Measurements from ENCODE around the gene USP26. TPM values are rescaled to one million over a fixed set of nuclear protein-coding genes. Genes with fewer than 3 reads are reported as not detected.

Gene USP26
- total RNA-seq, result not detected in 2 replicates
- long read RNA-seq, result 0 reads

GRCh38 chrX:133097031-133097430 is at the start of gene USP26:
Gene USP26 (minus strand): TSS chrX:133097109. CDS start chrX:133028220, 68,889 bp downstream.
- H3K27ac Mint-ChIP-seq, result no peak within 1 kb of the TSS
- no peaks in the 10 kb centered on the region for H3K4me1 Mint-ChIP-seq (ENCODE audit: low read depth)
- no peaks in the 10 kb centered on the region for H3K27me3 Mint-ChIP-seq
- DNase-seq (ENCODE audit: low spot score, unreplicated experiment), result no peak
- H3K4me3 Mint-ChIP-seq (ENCODE audit: low read depth), result no peak within 1 kb of the TSS
- no peaks in the 10 kb centered on the region for H3K36me3 Mint-ChIP-seq (ENCODE audit: insufficient read depth)
- peaks cover 6% of the 10 kb centered on the region for H3K9me3 Mint-ChIP-seq (ENCODE audit: low read depth)
- no peak for TF ChIP-seq CTCF (IDR thresholded peaks at IDR 0.05; ENCODE audit: unreplicated experiment)

- no peaks in the 10 kb centered on the region for H3K4me1 Mint-ChIP-seq (ENCODE audit: low read depth)
- no peak for DNase-seq (ENCODE audit: low spot score, unreplicated experiment)
- H3K27ac Mint-ChIP-seq, result no peak overlapping the region
- TF ChIP-seq CTCF (IDR thresholded peaks at IDR 0.05; ENCODE audit: unreplicated experiment), result no peak
- H3K4me3 Mint-ChIP-seq (ENCODE audit: low read depth), result no peak overlapping the region
- no peaks in the 10 kb centered on the region for H3K27me3 Mint-ChIP-seq
- H3K36me3 Mint-ChIP-seq (ENCODE audit: insufficient read depth), result no peaks in the 10 kb centered on the region
- H3K9me3 Mint-ChIP-seq (ENCODE audit: low read depth), result no peaks in the 10 kb centered on the region
Observed at GRCh38 chrX:133134282-133134681, 37.4 kb upstream of the USP26 start.

GRCh38 chrX:133120406-133120805 is 23.5 kb upstream of the USP26 start:
- no peak overlapping the region for H3K27ac Mint-ChIP-seq
- TF ChIP-seq CTCF (IDR thresholded peaks at IDR 0.05; ENCODE audit: unreplicated experiment), result no peak
- H3K4me3 Mint-ChIP-seq (ENCODE audit: low read depth), result no peak overlapping the region
- DNase-seq (ENCODE audit: low spot score, unreplicated experiment), result no peak
- no peaks in the 10 kb centered on the region for H3K36me3 Mint-ChIP-seq (ENCODE audit: insufficient read depth)
- peaks cover 4% of the 10 kb centered on the region for H3K9me3 Mint-ChIP-seq (ENCODE audit: low read depth)
- no peaks in the 10 kb centered on the region for H3K4me1 Mint-ChIP-seq (ENCODE audit: low read depth)
- H3K27me3 Mint-ChIP-seq, result peaks cover 10% of the 10 kb centered on the region

GRCh38 chrX:133094098-133094731 is 2.7 kb downstream of the USP26 start:
- peaks cover 2% of the 10 kb centered on the region for H3K27me3 Mint-ChIP-seq
- no peak for TF ChIP-seq CTCF (IDR thresholded peaks at IDR 0.05; ENCODE audit: unreplicated experiment)
- no peak overlapping the region for H3K27ac Mint-ChIP-seq
- H3K4me3 Mint-ChIP-seq (ENCODE audit: low read depth), result no peak overlapping the region
- no peak for DNase-seq (ENCODE audit: low spot score, unreplicated experiment)
- H3K9me3 Mint-ChIP-seq (ENCODE audit: low read depth), result peaks cover 6% of the 10 kb centered on the region
- no peaks in the 10 kb centered on the region for H3K36me3 Mint-ChIP-seq (ENCODE audit: insufficient read depth)
- no peaks in the 10 kb centered on the region for H3K4me1 Mint-ChIP-seq (ENCODE audit: low read depth)

GRCh38 chrX:133090236-133090809 is 6.6 kb downstream of the USP26 start:
- Mint-ChIP-seq H3K4me3 (ENCODE audit: low read depth) (no peak overlapping the region), H3K36me3 (ENCODE audit: insufficient read depth) (no peaks in the 10 kb centered on the region), H3K27ac (no peak overlapping the region), H3K27me3 (peaks cover 2% of the 10 kb centered on the region), H3K9me3 (ENCODE audit: low read depth) (no peaks in the 10 kb centered on the region), H3K4me1 (ENCODE audit: low read depth) (no peaks in the 10 kb centered on the region)
- TF ChIP-seq CTCF (IDR thresholded peaks at IDR 0.05; ENCODE audit: unreplicated experiment), result no peak
- no peak for DNase-seq (ENCODE audit: low spot score, unreplicated experiment)
